Measurements from ENCODE around the gene OR2T27. TPM values are rescaled to one million over a fixed set of nuclear protein-coding genes. Genes with fewer than 3 reads are reported as not detected.
A peak's percentile ranks its signal among the peaks of the same experiment; 100 is the strongest.

OR2T27 gene
- total and polyA plus RNA-seq, 2 of the 4 experiments (the other 2 are of a cell fraction), result not detected

- WGBS, 2 experiments (ENCODE audit: extremely low coverage in 2 of 2, insufficient read length in 1 of 2), result no CpG with 5 or more reads among the region's 13 CpGs
- in situ Hi-C loops (cut with MboI; ENCODE audit: low sequenced_read_pairs), result no loop called here
- dilution Hi-C loops (cut with HindIII; ENCODE audit: low sequenced_read_pairs, unreplicated experiment), result no loop called here
- DNase-seq (peak; percentile 5), ATAC-seq (ENCODE audit: low read depth) (no peak)
- Histone ChIP-seq H3K9me1 (ENCODE audit: insufficient read depth, low read length) (no peaks in the 10 kb centered on the region), H3K14ac (replicated peaks; ENCODE audit: low read depth, low read length) (no peak overlapping the region), H2AFZ (replicated peaks; ENCODE audit: low read length, poor library complexity) (no peak overlapping the region), H3K4me1 (ENCODE audit: control insufficient read depth, insufficient read depth, low read length) (no peaks in the 10 kb centered on the region), H2BK120ac (ENCODE audit: low read depth, low read length) (no peak overlapping the region), H3K4me2 (ENCODE audit: low read depth, low read length) (no peak overlapping the region), H3K56ac (ENCODE audit: extremely low read depth, insufficient read depth, low read length) (no peak overlapping the region), H4K20me1 (ENCODE audit: insufficient read depth, low read length) (no peaks in the 10 kb centered on the region), H3K27ac (ENCODE audit: insufficient read depth, low read length) (no peak overlapping the region), H3K4me3 (ENCODE audit: insufficient read depth, low read depth, low read length) (no peak overlapping the region), H2BK5ac (ENCODE audit: low read depth, low read length, poor library complexity, severe bottlenecking) (no peak overlapping the region), H3K23ac (ENCODE audit: low read depth, low read length) (no peak overlapping the region), H2AK5ac (ENCODE audit: low read depth, low read length) (no peak overlapping the region), H4K5ac (ENCODE audit: low read depth, low read length) (no peak overlapping the region), H4K8ac (ENCODE audit: low read depth in 2 of 2, low read length in 2 of 2) (no peak overlapping the region), H4K91ac (ENCODE audit: insufficient read depth, low read depth, low read length) (no peak overlapping the region), H3K79me1 (ENCODE audit: low read depth in 1 of 2, low read length in 2 of 2) (no peaks in the 10 kb centered on the region), H2AK9ac (replicated peaks; ENCODE audit: low read depth, low read length, poor library complexity) (no peak overlapping the region), H3K18ac (ENCODE audit: low read depth, low read length) (no peak overlapping the region), H3K9me3 (ENCODE audit: control insufficient read depth, insufficient read depth, low read length) (peaks cover 24% of the 10 kb centered on the region), H3K4ac (ENCODE audit: low read depth, low read length) (no peak overlapping the region), H3K9ac (ENCODE audit: low read depth, low read length) (no peak overlapping the region), H3K27me3 (ENCODE audit: control insufficient read depth, insufficient read depth, low read length) (no peaks in the 10 kb centered on the region), H3K36me3 (ENCODE audit: control insufficient read depth, insufficient read depth, low read length) (no peaks in the 10 kb centered on the region), H2BK15ac (ENCODE audit: low read depth, low read length) (no peak overlapping the region), H2BK20ac (ENCODE audit: low read depth, low read length) (no peak overlapping the region)
- CTCF ChIA-PET, result no interaction called here
- POLR2A ChIA-PET (ENCODE audit: unreplicated experiment), result no interaction called here
- intact Hi-C loops (cut with micrococcal nuclease), result no loop called here
- no TSS peak for BruUV-seq (replicated peaks)
- TF ChIP-seq POLR2A (IDR thresholded peaks at IDR 0.05; ENCODE audit: low read depth, low read length) (no peak), CHD1 (IDR thresholded peaks at IDR 0.05; ENCODE audit: low read depth, low read length) (no peak), CEBPB (IDR thresholded peaks at IDR 0.05; ENCODE audit: low read depth, low read length) (no peak), MAFK (IDR thresholded peaks at IDR 0.05; ENCODE audit: low read depth, low read length) (no peak)
These were observed 40.3 kb upstream of the OR2T27 start for GRCh38 chr1:248695451-248696132.

Measured in IMR-90 (cell line).